Measurements from ENCODE around the gene ZNF865.

The ZNF865 gene

GRCh38 chr19:55586976-55587668 is 18.3 kb upstream of the ZNF865 start:
- DNase-seq (ENCODE audit: low spot score) = peak; percentile 94

- no peak for DNase-seq (ENCODE audit: low spot score)
These were observed 16.7 kb upstream of the ZNF865 start for GRCh38 chr19:55588738-55589137.

GRCh38 chr19:55590109-55590508 is 15.3 kb upstream of the ZNF865 start:
- DNase-seq (ENCODE audit: low spot score) = no peak

- DNase-seq (ENCODE audit: low spot score) = no peak
These were observed 14.8 kb upstream of the ZNF865 start for GRCh38 chr19:55590617-55591016.

GRCh38 chr19:55591555-55591954 is 13.9 kb upstream of the ZNF865 start:
- no peak for DNase-seq (ENCODE audit: low spot score)

GRCh38 chr19:55592391-55593090 is 12.9 kb upstream of the ZNF865 start:
- no peak for DNase-seq (ENCODE audit: low spot score)

- DNase-seq (ENCODE audit: low spot score) = no peak
These were observed 12.2 kb upstream of the ZNF865 start for GRCh38 chr19:55593096-55593772.

GRCh38 chr19:55594996-55595545 is 10.4 kb upstream of the ZNF865 start:
- no peak for DNase-seq (ENCODE audit: low spot score)

- DNase-seq (ENCODE audit: low spot score) = no peak
These were observed 9.1 kb upstream of the ZNF865 start for GRCh38 chr19:55596304-55596703.

- DNase-seq (ENCODE audit: low spot score) = no peak
These were observed 7.9 kb upstream of the ZNF865 start for GRCh38 chr19:55597501-55597921.

GRCh38 chr19:55598034-55598433 is 7.4 kb upstream of the ZNF865 start:
- no peak for DNase-seq (ENCODE audit: low spot score)

GRCh38 chr19:55598719-55599467 is 6.6 kb upstream of the ZNF865 start:
- peak; percentile 94 for DNase-seq (ENCODE audit: low spot score)

- DNase-seq (ENCODE audit: low spot score) = peak; percentile 95
These were observed 6.0 kb upstream of the ZNF865 start, which contains the start of gene FIZ1 for GRCh38 chr19:55599468-55599841. Gene FIZ1, minus strand, starts transcription at chr19:55599517. Its CDS starts 1,652 bp downstream, at chr19:55597865.

GRCh38 chr19:55599842-55600661 is 5.4 kb upstream of the ZNF865 start, which contains the start of gene ZNF524:
Gene ZNF524, plus strand, starts transcription at chr19:55600288. Its CDS starts 1,825 bp downstream, at chr19:55602113.
- peak; percentile 93 for DNase-seq (ENCODE audit: low spot score)

GRCh38 chr19:55600662-55601028 is 4.8 kb upstream of the ZNF865 start:
- no peak for DNase-seq (ENCODE audit: low spot score)

- no peak for DNase-seq (ENCODE audit: low spot score)
These were observed 4.4 kb upstream of the ZNF865 start for GRCh38 chr19:55601084-55601483.

GRCh38 chr19:55602104-55603001 is 3.1 kb upstream of the ZNF865 start:
- DNase-seq (ENCODE audit: low spot score) = no peak

GRCh38 chr19:55603115-55603514 is 2.3 kb upstream of the ZNF865 start:
- no peak for DNase-seq (ENCODE audit: low spot score)

- DNase-seq (ENCODE audit: low spot score) = no peak
These were observed 1.7 kb upstream of the ZNF865 start for GRCh38 chr19:55603581-55604292.
